Loucy (cell line): ENCODE measurements around the gene ACER2.

Source experiments
- EZH2phosphoT487 ChIP-seq: fragments of 200-600 bp; IDR thresholded peaks from 2 replicates; pipeline ENCODE4 v1.6.1; 2018; ENCODE audit warnings: antibody characterized with exemption, mild to moderate bottlenecking, moderate library complexity, borderline replicate concordance
- TF ChIP-seq, protein P1 (sequence below): fragments of 200-600 bp; sonication (generic); conservative IDR thresholded peaks from 2 replicates; pipeline ENCODE4 v1.5.1; 2014; ENCODE audit warnings: mild to moderate bottlenecking, antibody characterized with exemption, low read length

DNA sequence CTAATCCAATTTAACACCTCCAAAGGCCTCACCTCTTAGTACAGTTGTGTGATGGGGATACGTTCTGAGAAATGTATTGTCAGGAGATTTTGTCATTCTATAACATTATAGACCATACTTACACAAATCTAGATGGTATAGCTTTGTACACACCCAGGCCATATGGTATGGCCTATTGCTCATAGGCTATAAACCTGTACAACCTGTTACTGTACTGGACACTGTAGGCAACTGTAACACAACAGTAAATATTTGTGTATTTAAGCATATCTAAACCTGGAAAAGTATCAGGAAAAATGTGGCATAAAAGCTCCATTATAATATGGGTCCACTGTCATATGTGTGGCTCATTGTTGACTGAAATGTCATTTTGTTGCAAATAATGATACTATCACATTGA lies 12.1 kb downstream of the ACER2 start:
- TF ChIP-seq, protein P1, sequence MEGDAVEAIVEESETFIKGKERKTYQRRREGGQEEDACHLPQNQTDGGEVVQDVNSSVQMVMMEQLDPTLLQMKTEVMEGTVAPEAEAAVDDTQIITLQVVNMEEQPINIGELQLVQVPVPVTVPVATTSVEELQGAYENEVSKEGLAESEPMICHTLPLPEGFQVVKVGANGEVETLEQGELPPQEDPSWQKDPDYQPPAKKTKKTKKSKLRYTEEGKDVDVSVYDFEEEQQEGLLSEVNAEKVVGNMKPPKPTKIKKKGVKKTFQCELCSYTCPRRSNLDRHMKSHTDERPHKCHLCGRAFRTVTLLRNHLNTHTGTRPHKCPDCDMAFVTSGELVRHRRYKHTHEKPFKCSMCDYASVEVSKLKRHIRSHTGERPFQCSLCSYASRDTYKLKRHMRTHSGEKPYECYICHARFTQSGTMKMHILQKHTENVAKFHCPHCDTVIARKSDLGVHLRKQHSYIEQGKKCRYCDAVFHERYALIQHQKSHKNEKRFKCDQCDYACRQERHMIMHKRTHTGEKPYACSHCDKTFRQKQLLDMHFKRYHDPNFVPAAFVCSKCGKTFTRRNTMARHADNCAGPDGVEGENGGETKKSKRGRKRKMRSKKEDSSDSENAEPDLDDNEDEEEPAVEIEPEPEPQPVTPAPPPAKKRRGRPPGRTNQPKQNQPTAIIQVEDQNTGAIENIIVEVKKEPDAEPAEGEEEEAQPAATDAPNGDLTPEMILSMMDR, result no peak
- no peak for TF ChIP-seq EZH2phosphoT487
